BLaER1 treated with 17β-estradiol and CSF1 and Interleukin-3, amounts not matched to agents 10 nM and 100 nM (cell line): ENCODE results near the gene CCDC28B.

ENCODE experiments used
- H3K27ac ChIP-seq, 11 experiments: shearing (Covaris generic); formaldehyde crosslinking; 2 replicates each; pipeline ENCODE4 v1.8.1; 2022
- H3K27me3 ChIP-seq, 11 experiments: shearing (Covaris generic); formaldehyde crosslinking; 2 replicates each; pipeline ENCODE4 v1.8.1; 2022
- H3K36me3 ChIP-seq, 11 experiments: shearing (Covaris generic); formaldehyde crosslinking; 2 replicates each; pipeline ENCODE4 v1.8.1; 2022
- H3K4me1 ChIP-seq, 10 experiments: shearing (Covaris generic); formaldehyde crosslinking; 2 replicates each; pipeline ENCODE4 v1.8.1; 2022
- H3K4me2 ChIP-seq, 11 experiments: shearing (Covaris generic); formaldehyde crosslinking; 2 replicates each; pipeline ENCODE4 v1.8.1; 2022
- H3K4me3 ChIP-seq, 10 experiments: shearing (Covaris generic); formaldehyde crosslinking; 2 replicates each; pipeline ENCODE4 v1.8.1; 2022
- H3K9ac ChIP-seq, 11 experiments: shearing (Covaris generic); formaldehyde crosslinking; 2 replicates each; pipeline ENCODE4 v1.8.1; 2022
- H3K9me3 ChIP-seq, 11 experiments: shearing (Covaris generic); formaldehyde crosslinking; replicated peaks in 1 of 11; 2 replicates each; pipeline ENCODE4 v1.8.1; 2022
- H4K20me1 ChIP-seq, 11 experiments: shearing (Covaris generic); formaldehyde crosslinking; 2 replicates each; pipeline ENCODE4 v1.8.1; 2022
- Cebpa-rat ChIP-seq, 11 experiments: shearing (Covaris generic); IDR thresholded peaks; 2 replicates each; pipeline ENCODE4 v1.8.1; 2022

The CCDC28B gene

DNA sequence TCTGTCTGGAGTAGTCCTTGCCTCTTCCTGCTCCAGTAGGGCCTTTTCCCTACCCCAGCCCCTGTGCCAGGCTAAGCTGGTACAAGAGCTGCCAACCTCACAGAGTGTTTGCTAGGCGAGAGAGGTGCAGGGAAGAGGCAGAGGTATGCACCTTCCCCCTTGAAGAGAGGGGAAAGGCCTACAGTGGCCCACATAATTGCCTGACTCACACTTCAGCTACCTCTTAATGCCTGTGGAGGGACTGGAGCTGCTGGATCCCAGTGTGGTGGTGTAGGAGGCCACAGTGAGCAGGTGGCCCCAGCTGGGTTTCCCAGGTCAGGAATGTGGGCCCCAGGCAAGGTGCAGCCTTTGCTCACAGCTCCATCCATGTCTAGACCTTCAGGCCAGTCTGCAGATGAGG is 3.3 kb upstream of the CCDC28B start:
- Histone ChIP-seq H3K27ac (0 out of 22 replicates have a peak overlapping the region, but pooled peaks of 1 of the 11 experiments have one; percentile 12), H3K9me3 (no peaks in the 10 kb centered on the region), H3K4me2 (no peak overlapping the region), H3K27me3 (no peaks in the 10 kb centered on the region), H3K4me3 (no peak overlapping the region), H3K36me3 (peaks cover 62 to 70% (median 66%) of the 10 kb centered on the region in 11 experiments), H4K20me1 (peaks cover 13 to 80% (median 68%) of the 10 kb centered on the region in 11 experiments; a peak in 21 of 22 replicates), H3K4me1 (peaks cover 21 to 62% (median 51%) of the 10 kb centered on the region in 10 experiments), H3K9ac (0 out of 22 replicates have a peak overlapping the region, but pooled peaks of 1 of the 11 experiments have one; percentile 6)
- no peak for TF ChIP-seq Cebpa-rat (IDR thresholded peaks at IDR 0.05)

DNA sequence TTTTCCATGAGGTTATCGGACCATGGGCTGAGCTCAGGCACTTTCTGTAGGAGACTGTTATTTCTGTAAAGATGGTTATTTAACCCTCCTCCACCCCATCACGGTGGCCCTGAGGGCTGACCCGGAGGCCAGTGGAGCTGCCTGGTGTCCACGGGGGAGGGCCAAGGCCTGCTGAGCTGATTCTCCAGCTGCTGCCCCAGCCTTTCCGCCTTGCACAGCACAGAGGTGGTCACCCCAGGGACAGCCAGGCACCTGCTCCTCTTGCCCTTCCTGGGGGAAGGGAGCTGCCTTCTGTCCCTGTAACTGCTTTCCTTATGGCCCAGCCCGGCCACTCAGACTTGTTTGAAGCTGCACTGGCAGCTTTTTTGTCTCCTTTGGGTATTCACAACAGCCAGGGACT is 2.6 kb upstream of the CCDC28B start:
- H4K20me1 ChIP-seq, result peaks cover 13 to 73% (median 61%) of the 10 kb centered on the region in 11 experiments; a peak in 21 of 22 replicates
- H3K27ac ChIP-seq, result no peak overlapping the region
- H3K27me3 ChIP-seq, result no peaks in the 10 kb centered on the region
- no peak overlapping the region for H3K4me2 ChIP-seq
- no peaks in the 10 kb centered on the region for H3K9me3 ChIP-seq
- H3K36me3 ChIP-seq, result peaks cover 54 to 62% (median 59%) of the 10 kb centered on the region in 11 experiments
- H3K4me1 ChIP-seq, result peaks cover 22 to 69% (median 57%) of the 10 kb centered on the region in 10 experiments
- H3K4me3 ChIP-seq, result no peak overlapping the region
- TF ChIP-seq Cebpa-rat (IDR thresholded peaks at IDR 0.05), result no peak
- no peak overlapping the region; a peak in 2 of 22 replicates for H3K9ac ChIP-seq

DNA sequence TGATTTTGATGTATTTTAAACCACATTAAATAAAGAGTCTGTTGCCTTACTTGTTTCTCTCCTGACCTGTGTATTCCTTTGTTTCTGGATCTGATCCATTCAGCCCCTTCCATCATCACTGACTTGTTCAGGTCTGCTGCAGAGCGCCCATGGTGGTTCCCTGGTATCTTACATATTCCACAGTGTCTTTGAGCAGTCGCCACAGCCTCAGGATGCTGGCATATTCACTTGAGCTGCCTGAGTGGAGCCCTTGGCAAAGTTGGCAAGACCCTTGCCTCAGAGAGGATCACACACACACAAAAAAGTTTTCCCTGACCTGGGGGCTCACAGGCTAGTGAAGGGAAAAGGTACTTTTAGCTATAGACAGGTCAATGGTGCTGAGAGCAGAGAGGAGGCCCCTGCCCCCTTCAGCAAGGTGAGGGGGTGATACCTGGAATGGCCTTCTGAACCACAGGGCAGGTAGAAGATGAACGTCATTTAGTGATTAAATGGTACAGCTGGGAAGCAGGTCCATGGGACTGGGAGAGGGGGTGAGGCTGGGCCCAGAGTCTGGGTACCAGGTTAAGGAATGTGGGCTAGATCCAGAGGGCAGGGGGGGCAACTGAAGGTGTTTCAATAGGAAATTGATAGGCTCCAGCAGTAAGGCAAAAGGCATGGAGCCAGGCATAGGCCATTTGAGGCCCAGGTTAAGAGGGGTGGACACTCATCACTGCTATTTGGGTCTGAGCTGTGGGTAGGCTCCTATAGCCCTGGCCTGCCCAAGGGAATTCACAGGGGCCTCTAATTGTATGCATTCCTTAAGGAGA is 2.0 kb upstream of the CCDC28B start:
- Histone ChIP-seq H3K4me2 (peak overlapping the region in 7 of 11 experiments; percentile 4 to 96 (median 92); a peak in 3 of 22 replicates), H3K36me3 (peaks cover 48 to 56% (median 53%) of the 10 kb centered on the region in 11 experiments), H3K27me3 (no peaks in the 10 kb centered on the region), H3K9ac (peak overlapping the region in 1 of 11 experiments; percentile 12; a peak in 1 of 22 replicates), H3K9me3 (no peaks in the 10 kb centered on the region), H4K20me1 (peaks cover 13 to 67% (median 56%) of the 10 kb centered on the region in 11 experiments; a peak in 21 of 22 replicates), H3K4me3 (no peak overlapping the region), H3K4me1 (peaks cover 22 to 70% (median 60%) of the 10 kb centered on the region in 10 experiments), H3K27ac (no peak overlapping the region)
- no peak for TF ChIP-seq Cebpa-rat (IDR thresholded peaks at IDR 0.05)

DNA sequence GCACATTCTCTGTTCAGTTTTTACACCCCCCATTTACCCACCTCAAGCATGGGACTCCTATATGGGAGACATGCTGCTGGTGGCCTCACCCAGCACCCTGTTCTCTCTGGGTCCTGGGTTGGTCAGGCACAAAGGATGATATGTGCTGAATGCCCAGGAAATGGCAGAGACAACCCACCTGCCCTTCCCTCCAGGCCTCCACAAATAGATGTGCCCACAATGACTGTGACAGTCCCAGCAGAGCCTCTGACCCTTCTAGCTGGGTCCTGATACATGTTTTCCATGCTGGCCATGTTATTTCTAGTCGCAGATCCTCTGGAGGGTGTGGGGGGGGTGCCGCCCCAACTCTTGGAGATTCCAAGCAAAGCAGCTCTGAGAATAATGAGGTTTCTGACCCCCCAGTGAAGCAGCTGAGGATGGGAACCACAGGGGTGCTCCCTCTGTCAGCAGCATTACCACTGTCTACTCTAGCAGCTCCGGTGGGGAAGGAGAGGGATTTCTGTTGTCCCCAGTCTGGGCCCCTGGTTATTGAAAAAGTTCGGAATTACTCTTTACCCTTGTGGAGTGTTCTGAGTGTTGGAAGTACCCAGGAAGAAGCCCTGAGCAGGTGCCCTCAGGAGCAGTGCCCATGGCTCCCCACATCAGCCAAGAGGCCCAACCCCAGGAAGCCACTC is 1.2 kb upstream of the CCDC28B start:
- Histone ChIP-seq H3K36me3 (peaks cover 41 to 53% (median 45%) of the 10 kb centered on the region in 11 experiments), H3K4me1 (peaks cover 22 to 68% (median 60%) of the 10 kb centered on the region in 10 experiments), H3K9ac (peak overlapping the region in 5 of 11 experiments; percentile 70 to 79 (median 78); a peak in 5 of 22 replicates), H3K27ac (peak overlapping the region in 5 of 11 experiments; percentile 63 to 73 (median 68); a peak in 4 of 22 replicates), H4K20me1 (peaks cover 13 to 59% (median 49%) of the 10 kb centered on the region in 11 experiments; a peak in 21 of 22 replicates), H3K9me3 (no peaks in the 10 kb centered on the region), H3K4me2 (peak overlapping the region; percentile 91 to 98 (median 95)), H3K27me3 (no peaks in the 10 kb centered on the region), H3K4me3 (no peak overlapping the region)
- TF ChIP-seq Cebpa-rat (IDR thresholded peaks at IDR 0.05), result no peak

DNA sequence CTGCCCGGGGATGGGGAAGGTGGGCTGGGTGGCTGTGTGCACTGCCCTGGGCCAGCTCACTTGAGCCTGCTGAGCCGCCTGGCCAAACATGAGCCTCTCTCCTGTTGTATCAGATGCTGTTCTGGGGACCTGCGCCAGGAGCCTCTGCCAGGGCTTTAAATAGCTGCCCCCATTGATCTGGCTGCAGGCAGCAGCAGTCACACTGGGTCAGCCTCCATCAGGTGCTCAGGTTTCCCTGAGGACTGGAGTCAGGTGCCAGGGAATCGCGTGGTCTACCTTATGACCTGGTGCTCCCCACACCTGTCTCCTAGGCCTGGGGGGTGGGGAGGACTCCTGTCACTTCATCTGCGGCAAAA is 700 bp upstream of the CCDC28B start:
- no peaks in the 10 kb centered on the region for H3K27me3 ChIP-seq
- H3K4me2 ChIP-seq, result peak overlapping the region; percentile 91 to 98 (median 95)
- peaks cover 22 to 64% (median 58%) of the 10 kb centered on the region in 10 experiments for H3K4me1 ChIP-seq
- H3K36me3 ChIP-seq, result peaks cover 36 to 51% (median 40%) of the 10 kb centered on the region in 11 experiments
- H4K20me1 ChIP-seq, result peaks cover 8 to 54% (median 44%) of the 10 kb centered on the region in 11 experiments; a peak in 21 of 22 replicates
- peak overlapping the region in 9 of 11 experiments; percentile 63 to 79 (median 75); a peak in 12 of 22 replicates for H3K9ac ChIP-seq
- no peaks in the 10 kb centered on the region for H3K9me3 ChIP-seq
- no peak for TF ChIP-seq Cebpa-rat (IDR thresholded peaks at IDR 0.05)
- peak overlapping the region in 6 of 11 experiments; percentile 63 to 73 (median 69); a peak in 9 of 22 replicates for H3K27ac ChIP-seq
- H3K4me3 ChIP-seq, result peak overlapping the region in 6 of 10 experiments; percentile 61 to 73 (median 70); a peak in 9 of 20 replicates

DNA sequence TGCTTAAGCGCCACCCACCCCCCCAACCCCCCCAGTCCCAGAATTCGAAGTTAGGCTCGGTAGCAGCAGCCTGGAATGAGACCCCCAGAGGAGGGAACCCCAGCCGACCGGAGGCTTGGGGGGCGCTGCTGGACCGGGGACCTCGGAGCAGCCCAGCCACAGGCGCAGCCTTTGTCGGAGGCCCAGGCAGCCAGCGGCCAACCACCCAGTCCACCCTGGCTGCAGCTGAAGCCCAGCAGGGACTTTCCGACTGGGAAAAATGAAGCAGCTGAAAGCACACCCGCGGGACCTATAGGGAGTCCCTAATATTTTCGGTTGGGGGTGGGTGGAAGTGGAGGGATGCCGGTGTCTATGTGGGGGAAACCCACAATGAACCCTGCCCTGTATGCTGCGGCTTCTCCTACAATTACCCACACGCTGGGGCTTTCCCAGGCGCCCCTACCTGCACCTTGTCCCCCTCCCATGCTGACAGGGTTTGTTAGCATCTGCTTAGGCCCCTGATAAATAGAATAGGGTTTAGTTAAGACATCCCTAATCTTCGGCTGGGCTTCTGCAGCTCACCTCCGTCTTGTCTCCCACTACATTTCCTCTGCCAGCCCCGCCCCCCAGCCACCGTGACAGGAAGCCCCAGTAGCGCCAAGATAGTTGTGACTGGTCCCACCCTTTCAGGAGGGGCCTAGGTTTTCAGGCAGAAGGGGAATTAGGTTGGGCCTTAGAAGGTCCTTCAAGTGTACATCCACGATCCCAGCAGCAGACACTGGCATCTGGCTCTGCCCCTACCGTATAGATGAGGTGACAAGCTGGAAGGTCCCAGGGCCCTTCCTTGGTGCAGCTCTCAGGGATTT is 838 bp downstream of the CCDC28B start:
- Histone ChIP-seq H3K36me3 (peaks cover 20 to 36% (median 25%) of the 10 kb centered on the region in 11 experiments), H3K9me3 (no peaks in the 10 kb centered on the region), H3K4me1 (peaks cover 33 to 62% (median 54%) of the 10 kb centered on the region in 10 experiments), H3K9ac (peak overlapping the region; percentile 20 to 79 (median 75); a peak in 19 of 22 replicates), H3K27me3 (no peaks in the 10 kb centered on the region), H3K4me2 (peak overlapping the region; percentile 91 to 98 (median 95)), H4K20me1 (peaks cover 0 to 39% (median 28%) of the 10 kb centered on the region in 11 experiments; a peak in 20 of 22 replicates), H3K4me3 (peak overlapping the region; percentile 54 to 73 (median 70)), H3K27ac (peak overlapping the region in 9 of 11 experiments; percentile 58 to 73 (median 68); a peak in 18 of 22 replicates)
- no peak for TF ChIP-seq Cebpa-rat (IDR thresholded peaks at IDR 0.05)

DNA sequence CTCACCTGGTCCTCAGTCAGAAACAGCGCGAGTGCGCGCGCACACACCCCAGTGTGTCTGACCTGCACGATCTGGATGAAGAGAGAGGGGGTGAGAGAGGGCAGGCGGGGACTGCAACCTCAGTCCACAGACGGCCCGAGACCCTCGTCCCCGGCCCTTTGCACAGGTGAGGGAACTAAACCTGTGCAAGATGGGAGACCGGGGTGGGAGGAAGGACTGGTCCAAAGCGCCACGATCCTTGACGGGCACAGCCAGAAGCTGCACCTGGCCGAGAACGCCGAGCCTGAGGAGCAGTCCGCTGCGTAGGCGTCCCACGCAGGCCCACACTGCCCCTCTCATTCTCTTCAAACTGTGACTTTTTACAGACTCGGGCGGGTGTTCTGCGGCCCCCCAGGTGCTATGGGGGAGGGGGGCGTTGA is 4.6 kb downstream of the CCDC28B start:
- Histone ChIP-seq H3K9me3 (no peaks in the 10 kb centered on the region), H3K4me1 (peaks cover 45 to 73% (median 60%) of the 10 kb centered on the region in 10 experiments), H3K27me3 (no peaks in the 10 kb centered on the region), H4K20me1 (peaks cover 0 to 2% (median 0%) of the 10 kb centered on the region in 11 experiments; a peak in 6 of 22 replicates), H3K9ac (peak overlapping the region; percentile 79 to 92 (median 85); a peak in 21 of 22 replicates), H3K4me3 (peak overlapping the region; percentile 66 to 88 (median 78)), H3K27ac (peak overlapping the region in 10 of 11 experiments; percentile 64 to 81 (median 75); a peak in 9 of 22 replicates), H3K36me3 (peaks cover 0 to 21% (median 7%) of the 10 kb centered on the region in 11 experiments; a peak in 7 of 22 replicates), H3K4me2 (peak overlapping the region; percentile 90 to 100 (median 99))
- TF ChIP-seq Cebpa-rat (IDR thresholded peaks at IDR 0.05), result no peak
